ENCODE results near the gene WARS2. TPM values are rescaled to one million over a fixed set of nuclear protein-coding genes. Genes with fewer than 3 reads are reported as not detected.

Gene WARS2
- total RNA-seq, 1 experiment from 2014 or later, result 10.5 TPM

DNA sequence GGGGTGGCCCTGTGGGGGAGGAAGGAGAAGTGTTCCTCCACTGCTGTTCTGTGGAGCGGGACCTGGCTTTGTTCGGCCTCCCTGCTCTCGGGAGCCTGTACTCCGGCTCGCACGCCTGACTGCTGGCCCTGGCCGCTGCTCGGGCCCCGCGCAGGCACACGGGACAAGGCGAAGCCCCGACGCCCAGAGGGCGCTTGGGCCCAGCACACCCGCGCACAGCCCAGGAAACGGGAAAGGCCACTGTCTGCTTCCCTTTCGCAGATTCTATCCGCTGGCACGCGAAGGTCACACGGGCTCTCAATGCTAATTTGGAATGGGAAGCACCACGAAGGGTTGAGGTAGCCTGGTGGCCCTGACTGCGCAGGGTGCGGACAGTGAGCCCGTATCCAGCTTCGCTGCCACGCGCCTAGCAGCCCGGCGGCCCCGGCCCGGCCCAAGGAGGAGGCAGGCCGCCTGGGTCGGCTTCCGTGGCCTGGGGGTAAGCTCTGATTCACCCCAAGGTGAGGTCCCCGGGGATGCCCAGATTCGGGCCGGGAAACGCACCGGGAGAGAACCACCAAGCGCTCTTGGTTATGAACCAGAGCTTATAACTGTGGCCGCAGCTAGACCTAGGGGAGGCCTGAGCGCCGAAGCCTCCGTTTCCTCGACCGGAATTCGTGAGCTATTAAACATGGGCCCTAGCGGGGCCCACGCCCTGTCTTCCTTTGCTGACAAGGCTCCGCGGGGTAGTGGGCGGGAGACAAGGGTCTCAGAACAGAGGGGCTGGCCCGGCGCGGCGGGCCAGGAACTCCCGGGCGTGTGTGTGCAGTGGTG lies 132.6 kb downstream of the WARS2 start:
- no TSS peak for BruUV-seq (replicated peaks)
- ATAC-seq (0 out of 2 replicates have a peak, but pooled peaks have one; percentile 11), DNase-seq (ENCODE audit: low read depth, low spot score) (no peak)
- H3K27ac ChIP-seq (ENCODE audit: low read depth, low read length), result no peak overlapping the region
- intact Hi-C loops (cut with micrococcal nuclease), result loop anchor here (1.0 to 5.0 kb wide), 2 partner anchors 857 to 931 kb away; no protein-coding TSS in a partner anchor
- H3K4me3 ChIP-seq (replicated peaks in 1 of 2; ENCODE audit: low read depth in 1 of 2, low read length in 2 of 2), result no peak overlapping the region
- ChIA-PET RAD21 (ENCODE audit: low non-redundant PET in 1 of 2, low total read pairs in 2 of 2, uncharacterized antibody in 2 of 2, unreplicated experiment in 2 of 2) (no interaction called here), CTCF (interaction anchor here (1.0 to 2.1 kb wide), 8 partner anchors 49 to 931 kb away, joined by 3 to 9 read pairs (median 6); no protein-coding TSS in a partner anchor), POLR2A (interaction anchor here (0.7 to 1.2 kb wide), 2 partner anchors 8 to 133 kb away, joined by 3 read pairs; partner anchors contain the start of gene WARS2)
- no peak for TF ChIP-seq ELF1 (IDR thresholded peaks at IDR 0.05; ENCODE audit: borderline replicate concordance, low read depth)
- H3K4me1 ChIP-seq (ENCODE audit: control insufficient read depth in 1 of 2, insufficient read depth in 2 of 2, low read length in 2 of 2), result no peaks in the 10 kb centered on the region
- H2AFZ ChIP-seq (ENCODE audit: low read depth, low read length, poor library complexity, severe bottlenecking), result no peak overlapping the region
- no peaks in the 10 kb centered on the region for H4K20me1 ChIP-seq (ENCODE audit: insufficient read depth)
- no peak overlapping the region for H3K9ac ChIP-seq (ENCODE audit: low read length)
- H3K9me3 ChIP-seq (ENCODE audit: control insufficient read depth in 1 of 2, insufficient read depth in 1 of 2, low read depth in 1 of 2, low read length in 2 of 2), result no peaks in the 10 kb centered on the region
- no peaks in the 10 kb centered on the region for H3K36me3 ChIP-seq (ENCODE audit: control insufficient read depth in 1 of 2, insufficient read depth in 2 of 2, low read length in 2 of 2)
- no peaks in the 10 kb centered on the region for H3K9me2 ChIP-seq (ENCODE audit: insufficient read depth)
- no peaks in the 10 kb centered on the region for H3K79me2 ChIP-seq (ENCODE audit: insufficient read depth, low read length)
- H3K4me2 ChIP-seq (ENCODE audit: low read length), result no peak overlapping the region
- no peaks in the 10 kb centered on the region for H3K27me3 ChIP-seq (ENCODE audit: insufficient read depth, low read length)

DNA sequence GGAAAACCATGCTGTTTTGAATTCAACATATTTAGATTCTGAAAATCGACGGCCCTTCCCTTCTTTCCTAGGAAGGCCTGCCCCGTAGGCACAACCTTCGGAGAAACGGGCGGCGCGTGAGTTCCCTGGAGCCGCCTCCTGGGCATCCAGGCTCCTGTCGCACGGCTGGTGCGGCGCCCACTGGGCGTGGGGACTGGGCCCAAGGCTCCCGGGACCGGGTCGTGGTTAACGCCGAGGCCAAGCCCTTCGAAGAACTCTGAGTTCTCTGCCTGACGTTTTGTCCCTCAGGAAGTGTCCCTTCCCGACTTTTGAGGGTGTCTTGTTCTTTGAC lies 133.1 kb downstream of the WARS2 start:
- DNase-seq (ENCODE audit: low read depth, low spot score), result no peak
- no TSS peak for BruUV-seq (replicated peaks)
- ATAC-seq, result no peak
- no peak overlapping the region for H3K9ac ChIP-seq (ENCODE audit: low read length)
- POLR2A ChIA-PET, result no interaction called here
- CTCF ChIA-PET, result no interaction called here
- no peaks in the 10 kb centered on the region for H3K9me3 ChIP-seq (ENCODE audit: control insufficient read depth in 1 of 2, insufficient read depth in 1 of 2, low read depth in 1 of 2, low read length in 2 of 2)
- no peak overlapping the region for H2AFZ ChIP-seq (ENCODE audit: low read depth, low read length, poor library complexity, severe bottlenecking)
- H3K9me2 ChIP-seq (ENCODE audit: insufficient read depth), result no peaks in the 10 kb centered on the region
- no peaks in the 10 kb centered on the region for H3K36me3 ChIP-seq (ENCODE audit: control insufficient read depth in 1 of 2, insufficient read depth in 2 of 2, low read length in 2 of 2)
- H3K27ac ChIP-seq (ENCODE audit: low read depth, low read length), result no peak overlapping the region
- RAD21 ChIA-PET (ENCODE audit: low non-redundant PET in 1 of 2, low total read pairs in 2 of 2, uncharacterized antibody in 2 of 2, unreplicated experiment in 2 of 2), result no interaction called here
- H3K27me3 ChIP-seq (ENCODE audit: insufficient read depth, low read length), result no peaks in the 10 kb centered on the region
- no peak overlapping the region for H3K4me3 ChIP-seq (replicated peaks in 1 of 2; ENCODE audit: low read depth in 1 of 2, low read length in 2 of 2)
- intact Hi-C loops (cut with micrococcal nuclease), result loop anchor here (5.0 kb wide), 1 partner anchor 930 kb away; no protein-coding TSS in a partner anchor
- no peak overlapping the region for H3K4me2 ChIP-seq (ENCODE audit: low read length)
- peaks cover 0 to 1% of the 10 kb centered on the region in 2 experiments; a peak in 2 of 4 replicates for H3K4me1 ChIP-seq (ENCODE audit: control insufficient read depth in 1 of 2, insufficient read depth in 2 of 2, low read length in 2 of 2)
- no peaks in the 10 kb centered on the region for H4K20me1 ChIP-seq (ENCODE audit: insufficient read depth)
- H3K79me2 ChIP-seq (ENCODE audit: insufficient read depth, low read length), result no peaks in the 10 kb centered on the region
- TF ChIP-seq CBX3 (IDR thresholded peaks at IDR 0.05; ENCODE audit: low read depth) (no peak), ZFX (IDR thresholded peaks at IDR 0.05) (no peak), TCF7L2 (IDR thresholded peaks at IDR 0.05; ENCODE audit: borderline replicate concordance, extremely low read depth, insufficient read depth, insufficient read length) (no peak), JUND (IDR thresholded peaks at IDR 0.05) (no peak), CEBPB (IDR thresholded peaks at IDR 0.05; ENCODE audit: low read depth) (no peak), ELF1 (IDR thresholded peaks at IDR 0.05; ENCODE audit: borderline replicate concordance, low read depth) (no peak), RAD21 (IDR thresholded peaks at IDR 0.05; ENCODE audit: low read depth) (no peak), FOSL1 (IDR thresholded peaks at IDR 0.05; ENCODE audit: low read depth) (no peak), POLR2A (IDR thresholded peaks at IDR 0.05; ENCODE audit: borderline replicate concordance, extremely low read depth, insufficient read depth, insufficient read length) (no peak), ZNF274 (IDR thresholded peaks at IDR 0.05; ENCODE audit: low read depth, low read length) (no peak), EZH2phosphoT487 (IDR thresholded peaks at IDR 0.05; ENCODE audit: borderline replicate concordance) (no peak), POLR2AphosphoS5 (IDR thresholded peaks at IDR 0.05; ENCODE audit: low read depth, low read length) (no peak), YY1 (IDR thresholded peaks at IDR 0.05; ENCODE audit: extremely low read depth, insufficient replicate concordance, low read depth, low read length) (no peak)
- TF ChIP-seq, protein P1, sequence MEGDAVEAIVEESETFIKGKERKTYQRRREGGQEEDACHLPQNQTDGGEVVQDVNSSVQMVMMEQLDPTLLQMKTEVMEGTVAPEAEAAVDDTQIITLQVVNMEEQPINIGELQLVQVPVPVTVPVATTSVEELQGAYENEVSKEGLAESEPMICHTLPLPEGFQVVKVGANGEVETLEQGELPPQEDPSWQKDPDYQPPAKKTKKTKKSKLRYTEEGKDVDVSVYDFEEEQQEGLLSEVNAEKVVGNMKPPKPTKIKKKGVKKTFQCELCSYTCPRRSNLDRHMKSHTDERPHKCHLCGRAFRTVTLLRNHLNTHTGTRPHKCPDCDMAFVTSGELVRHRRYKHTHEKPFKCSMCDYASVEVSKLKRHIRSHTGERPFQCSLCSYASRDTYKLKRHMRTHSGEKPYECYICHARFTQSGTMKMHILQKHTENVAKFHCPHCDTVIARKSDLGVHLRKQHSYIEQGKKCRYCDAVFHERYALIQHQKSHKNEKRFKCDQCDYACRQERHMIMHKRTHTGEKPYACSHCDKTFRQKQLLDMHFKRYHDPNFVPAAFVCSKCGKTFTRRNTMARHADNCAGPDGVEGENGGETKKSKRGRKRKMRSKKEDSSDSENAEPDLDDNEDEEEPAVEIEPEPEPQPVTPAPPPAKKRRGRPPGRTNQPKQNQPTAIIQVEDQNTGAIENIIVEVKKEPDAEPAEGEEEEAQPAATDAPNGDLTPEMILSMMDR (IDR thresholded peaks at IDR 0.05 in 2 of 3, conservative IDR thresholded peaks at IDR 0.05 in 1 of 3; ENCODE audit: borderline replicate concordance in 1 of 3, insufficient read depth in 1 of 3, low read depth in 2 of 3, low read length in 2 of 3), result no peak
- TF ChIP-seq, protein P2, sequence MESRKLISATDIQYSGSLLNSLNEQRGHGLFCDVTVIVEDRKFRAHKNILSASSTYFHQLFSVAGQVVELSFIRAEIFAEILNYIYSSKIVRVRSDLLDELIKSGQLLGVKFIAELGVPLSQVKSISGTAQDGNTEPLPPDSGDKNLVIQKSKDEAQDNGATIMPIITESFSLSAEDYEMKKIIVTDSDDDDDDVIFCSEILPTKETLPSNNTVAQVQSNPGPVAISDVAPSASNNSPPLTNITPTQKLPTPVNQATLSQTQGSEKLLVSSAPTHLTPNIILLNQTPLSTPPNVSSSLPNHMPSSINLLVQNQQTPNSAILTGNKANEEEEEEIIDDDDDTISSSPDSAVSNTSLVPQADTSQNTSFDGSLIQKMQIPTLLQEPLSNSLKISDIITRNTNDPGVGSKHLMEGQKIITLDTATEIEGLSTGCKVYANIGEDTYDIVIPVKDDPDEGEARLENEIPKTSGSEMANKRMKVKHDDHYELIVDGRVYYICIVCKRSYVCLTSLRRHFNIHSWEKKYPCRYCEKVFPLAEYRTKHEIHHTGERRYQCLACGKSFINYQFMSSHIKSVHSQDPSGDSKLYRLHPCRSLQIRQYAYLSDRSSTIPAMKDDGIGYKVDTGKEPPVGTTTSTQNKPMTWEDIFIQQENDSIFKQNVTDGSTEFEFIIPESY (IDR thresholded peaks at IDR 0.05; ENCODE audit: extremely low read depth, insufficient replicate concordance, low read length), result no peak
